Measurements from ENCODE around the gene DYNC2LI1. TPM values are rescaled to one million over a fixed set of nuclear protein-coding genes. Genes with fewer than 3 reads are reported as not detected.

DYNC2LI1 gene
- total RNA-seq, 2 experiments from 2014 or later: 4.9 to 6.9 TPM

- Mint-ChIP-seq H3K27ac (no peak overlapping the region), H3K4me3 (no peak overlapping the region), H3K36me3 (ENCODE audit: low read depth) (no peaks in the 10 kb centered on the region), H3K4me1 (peaks cover 18% of the 10 kb centered on the region), H3K9me3 (no peaks in the 10 kb centered on the region), H3K27me3 (peaks cover under 1% of the 10 kb centered on the region)
- DNase-seq: no peak
- CTCF ChIA-PET: no interaction called here
- POLR2A ChIA-PET: no interaction called here
Observed at GRCh38 chr2:43777306-43777926, 3.6 kb downstream of the DYNC2LI1 start.

GRCh38 chr2:43778233-43778632 is 4.4 kb downstream of the DYNC2LI1 start:
- Mint-ChIP-seq H3K9me3 (no peaks in the 10 kb centered on the region), H3K27ac (no peak overlapping the region), H3K4me1 (peaks cover 17% of the 10 kb centered on the region), H3K27me3 (no peaks in the 10 kb centered on the region), H3K36me3 (ENCODE audit: low read depth) (no peaks in the 10 kb centered on the region), H3K4me3 (no peak overlapping the region)
- ChIA-PET CTCF (no interaction called here), POLR2A (no interaction called here)
- no peak for DNase-seq

- H3K4me1 Mint-ChIP-seq: no peaks in the 10 kb centered on the region
- ChIA-PET CTCF (no interaction called here), POLR2A (no interaction called here)
- H3K4me3 Mint-ChIP-seq: no peak overlapping the region
- no peaks in the 10 kb centered on the region for H3K9me3 Mint-ChIP-seq
- H3K27ac Mint-ChIP-seq: no peak overlapping the region
- H3K27me3 Mint-ChIP-seq: no peaks in the 10 kb centered on the region
- no peaks in the 10 kb centered on the region for H3K36me3 Mint-ChIP-seq (ENCODE audit: low read depth)
- DNase-seq: no peak
Observed at GRCh38 chr2:43787895-43788294, 14.1 kb downstream of the DYNC2LI1 start.

- no peak overlapping the region for H3K27ac Mint-ChIP-seq
- ChIA-PET POLR2A (interaction anchor here (0.9 kb wide), 1 partner anchor 139 kb away, joined by 3 read pairs; no protein-coding TSS in a partner anchor), CTCF (no interaction called here)
- no peaks in the 10 kb centered on the region for H3K4me1 Mint-ChIP-seq
- H3K27me3 Mint-ChIP-seq: no peaks in the 10 kb centered on the region
- no peaks in the 10 kb centered on the region for H3K9me3 Mint-ChIP-seq
- H3K4me3 Mint-ChIP-seq: no peak overlapping the region
- no peak for DNase-seq
- no peaks in the 10 kb centered on the region for H3K36me3 Mint-ChIP-seq (ENCODE audit: low read depth)
Observed at GRCh38 chr2:43788646-43789045, 14.8 kb downstream of the DYNC2LI1 start.

- Mint-ChIP-seq H3K27ac (no peak overlapping the region), H3K27me3 (no peaks in the 10 kb centered on the region), H3K4me3 (no peak overlapping the region), H3K4me1 (no peaks in the 10 kb centered on the region), H3K36me3 (ENCODE audit: low read depth) (no peaks in the 10 kb centered on the region), H3K9me3 (no peaks in the 10 kb centered on the region)
- ChIA-PET CTCF (no interaction called here), POLR2A (interaction anchor here (0.7 kb wide), 1 partner anchor 21 kb away, joined by 3 read pairs; no protein-coding TSS in a partner anchor)
- no peak for DNase-seq
Observed at GRCh38 chr2:43790147-43790546, 16.3 kb downstream of the DYNC2LI1 start.

GRCh38 chr2:43791035-43791765 is 17.4 kb downstream of the DYNC2LI1 start:
- CTCF ChIA-PET: no interaction called here
- Mint-ChIP-seq H3K27ac (no peak overlapping the region), H3K27me3 (no peaks in the 10 kb centered on the region), H3K9me3 (no peaks in the 10 kb centered on the region), H3K4me1 (no peaks in the 10 kb centered on the region), H3K4me3 (no peak overlapping the region), H3K36me3 (ENCODE audit: low read depth) (no peaks in the 10 kb centered on the region)
- DNase-seq: no peak
- POLR2A ChIA-PET: no interaction called here

- no peak overlapping the region for H3K4me3 Mint-ChIP-seq
- CTCF ChIA-PET: no interaction called here
Observed at GRCh38 chr2:43792653-43793052, 18.8 kb downstream of the DYNC2LI1 start.

GRCh38 chr2:43794956-43795355 is 21.1 kb downstream of the DYNC2LI1 start:
- no peak for DNase-seq
- H3K4me1 Mint-ChIP-seq: no peaks in the 10 kb centered on the region
- POLR2A ChIA-PET: no interaction called here
- no peaks in the 10 kb centered on the region for H3K27me3 Mint-ChIP-seq
- H3K27ac Mint-ChIP-seq: no peak overlapping the region
- no peak overlapping the region for H3K4me3 Mint-ChIP-seq
- no peaks in the 10 kb centered on the region for H3K9me3 Mint-ChIP-seq
- H3K36me3 Mint-ChIP-seq (ENCODE audit: low read depth): no peaks in the 10 kb centered on the region
- CTCF ChIA-PET: no interaction called here

More at GRCh38 chr2:43792653-43793052, 18.8 kb downstream of the DYNC2LI1 start:
- no peak for DNase-seq
- POLR2A ChIA-PET: no interaction called here
- Mint-ChIP-seq H3K27ac (no peak overlapping the region), H3K27me3 (no peaks in the 10 kb centered on the region), H3K9me3 (no peaks in the 10 kb centered on the region), H3K4me1 (no peaks in the 10 kb centered on the region), H3K36me3 (ENCODE audit: low read depth) (no peaks in the 10 kb centered on the region)

- no peak overlapping the region for H3K27ac Mint-ChIP-seq
- ChIA-PET POLR2A (no interaction called here), CTCF (interaction anchor here (0.7 kb wide), 2 partner anchors 41 to 533 kb away, joined by 3 to 4 read pairs; no protein-coding TSS in a partner anchor)
- no peaks in the 10 kb centered on the region for H3K9me3 Mint-ChIP-seq
- no peaks in the 10 kb centered on the region for H3K36me3 Mint-ChIP-seq (ENCODE audit: low read depth)
- no peaks in the 10 kb centered on the region for H3K4me1 Mint-ChIP-seq
- H3K27me3 Mint-ChIP-seq: no peaks in the 10 kb centered on the region
- no peak for DNase-seq
- no peak overlapping the region for H3K4me3 Mint-ChIP-seq
Observed at GRCh38 chr2:43796206-43796605, 22.4 kb downstream of the DYNC2LI1 start.

- no peak overlapping the region for H3K27ac Mint-ChIP-seq
- H3K9me3 Mint-ChIP-seq: no peaks in the 10 kb centered on the region
- ChIA-PET POLR2A (no interaction called here), CTCF (no interaction called here)
- DNase-seq: no peak
- H3K36me3 Mint-ChIP-seq (ENCODE audit: low read depth): no peaks in the 10 kb centered on the region
- no peaks in the 10 kb centered on the region for H3K4me1 Mint-ChIP-seq
- no peak overlapping the region for H3K4me3 Mint-ChIP-seq
- H3K27me3 Mint-ChIP-seq: no peaks in the 10 kb centered on the region
Observed at GRCh38 chr2:43798300-43798699, 24.5 kb downstream of the DYNC2LI1 start.

GRCh38 chr2:43800894-43801293 is 27.1 kb downstream of the DYNC2LI1 start:
- no peak for DNase-seq
- Mint-ChIP-seq H3K9me3 (no peaks in the 10 kb centered on the region), H3K27me3 (no peaks in the 10 kb centered on the region), H3K4me3 (no peak overlapping the region), H3K27ac (no peak overlapping the region), H3K4me1 (no peaks in the 10 kb centered on the region), H3K36me3 (ENCODE audit: low read depth) (no peaks in the 10 kb centered on the region)
- CTCF ChIA-PET: no interaction called here
- POLR2A ChIA-PET: no interaction called here

- Mint-ChIP-seq H3K27ac (no peak overlapping the region), H3K27me3 (no peaks in the 10 kb centered on the region), H3K4me1 (no peaks in the 10 kb centered on the region), H3K4me3 (no peak overlapping the region), H3K9me3 (no peaks in the 10 kb centered on the region), H3K36me3 (ENCODE audit: low read depth) (no peaks in the 10 kb centered on the region)
- ChIA-PET CTCF (interaction anchor here (0.7 kb wide), 1 partner anchor 24 kb away, joined by 7 read pairs; no protein-coding TSS in a partner anchor), POLR2A (no interaction called here)
- DNase-seq: no peak
Observed at GRCh38 chr2:43802135-43802534, 28.3 kb downstream of the DYNC2LI1 start.

GRCh38 chr2:43803113-43803512 is 29.3 kb downstream of the DYNC2LI1 start:
- POLR2A ChIA-PET: no interaction called here
- Mint-ChIP-seq H3K4me1 (no peaks in the 10 kb centered on the region), H3K27me3 (no peaks in the 10 kb centered on the region), H3K4me3 (no peak overlapping the region), H3K9me3 (no peaks in the 10 kb centered on the region), H3K27ac (no peak overlapping the region), H3K36me3 (ENCODE audit: low read depth) (no peaks in the 10 kb centered on the region)
- CTCF ChIA-PET: interaction anchor here (0.6 kb wide), 1 partner anchor 42 kb away, joined by 3 read pairs; no protein-coding TSS in a partner anchor
- no peak for DNase-seq

GRCh38 chr2:43806719-43807031 is 32.8 kb downstream of the DYNC2LI1 start:
- Mint-ChIP-seq H3K9me3 (no peaks in the 10 kb centered on the region), H3K4me3 (no peak overlapping the region), H3K36me3 (ENCODE audit: low read depth) (no peaks in the 10 kb centered on the region), H3K27me3 (no peaks in the 10 kb centered on the region), H3K27ac (no peak overlapping the region), H3K4me1 (no peaks in the 10 kb centered on the region)
- POLR2A ChIA-PET: no interaction called here
- DNase-seq: no peak
- CTCF ChIA-PET: no interaction called here

Measured in activated CD4-positive, alpha-beta memory T cell treated with anti-CD3 and anti-CD28 coated beads, Interleukin-2, amount 10 ng/mL, durations not matched to agents 7 days and 5 days (primary cell).